Measurements from ENCODE around the gene POLN. TPM values are rescaled to one million over a fixed set of nuclear protein-coding genes. Genes with fewer than 3 reads are reported as not detected.

The POLN gene
- total RNA-seq, 2 experiments from 2014 or later: 2.1 to 2.3 TPM

DNA sequence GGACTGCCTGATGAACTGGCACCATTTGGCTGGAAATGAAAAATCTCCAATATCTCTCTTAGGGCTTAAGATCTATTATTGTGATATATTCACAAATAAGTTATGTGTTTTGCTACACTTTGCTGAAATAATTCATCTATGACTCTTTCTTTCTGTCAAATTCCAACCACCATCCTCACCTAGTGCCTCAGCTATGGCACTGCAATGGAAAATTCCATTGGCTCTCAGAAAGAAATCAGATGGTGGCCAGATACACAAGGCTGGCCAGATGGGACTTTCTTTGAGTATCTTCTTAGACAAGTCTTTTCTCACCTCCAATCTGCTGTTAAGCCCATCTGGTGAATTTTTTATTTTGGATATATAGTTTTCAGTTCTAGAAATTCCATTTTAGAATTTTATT lies 154.8 kb downstream of the POLN start:
- Histone ChIP-seq H3K9me3 (ENCODE audit: control insufficient read depth in 1 of 2, insufficient read depth in 1 of 2, low read length in 2 of 2) (peaks cover 5% of the 10 kb centered on the region in 2 experiments), H3K27me3 (ENCODE audit: control insufficient read depth in 1 of 2, insufficient read depth in 2 of 2, low read length in 2 of 2) (peaks cover 0 to 3% of the 10 kb centered on the region in 2 experiments), H3K36me3 (ENCODE audit: insufficient read depth, low read length) (no peaks in the 10 kb centered on the region), H3K4me3 (ENCODE audit: low read length) (no peak overlapping the region), H3K27ac (ENCODE audit: low read depth in 1 of 2, low read length in 2 of 2) (no peak overlapping the region), H3K4me1 (ENCODE audit: insufficient read depth, low read length) (no peaks in the 10 kb centered on the region)
- Mint-ChIP-seq H3K4me3 (no peak overlapping the region), H3K9me3 (no peaks in the 10 kb centered on the region), H3K4me1 (ENCODE audit: low read depth) (no peaks in the 10 kb centered on the region), H3K36me3 (ENCODE audit: low read depth) (no peaks in the 10 kb centered on the region), H3K27me3 (no peaks in the 10 kb centered on the region), H3K27ac (no peak overlapping the region)
- DNase-seq (no peak), ATAC-seq (ENCODE audit: poor library complexity) (no peak)
- POLR2A ChIA-PET: no interaction called here
- no peak for TF ChIP-seq CTCF (IDR thresholded peaks at IDR 0.05)
- CTCF ChIA-PET: no interaction called here
- intact Hi-C loops (cut with DNase I, micrococcal nuclease): no loop called here

- no peaks in the 10 kb centered on the region for H3K4me1 ChIP-seq (ENCODE audit: insufficient read depth, low read length)
- peaks cover 5% of the 10 kb centered on the region in 2 experiments for H3K9me3 ChIP-seq (ENCODE audit: control insufficient read depth in 1 of 2, insufficient read depth in 1 of 2, low read length in 2 of 2)
- CTCF ChIA-PET: no interaction called here
- Mint-ChIP-seq H3K4me3 (no peak overlapping the region), H3K27ac (no peak overlapping the region), H3K4me1 (ENCODE audit: low read depth) (no peaks in the 10 kb centered on the region), H3K27me3 (no peaks in the 10 kb centered on the region), H3K36me3 (ENCODE audit: low read depth) (no peaks in the 10 kb centered on the region), H3K9me3 (no peaks in the 10 kb centered on the region)
- no peak overlapping the region for H3K27ac ChIP-seq (ENCODE audit: low read depth in 1 of 2, low read length in 2 of 2)
- H3K4me3 ChIP-seq (ENCODE audit: low read length): no peak overlapping the region
- DNase-seq: no peak
- H3K27me3 ChIP-seq (ENCODE audit: control insufficient read depth in 1 of 2, insufficient read depth in 2 of 2, low read length in 2 of 2): peaks cover 0 to 3% of the 10 kb centered on the region in 2 experiments
- ATAC-seq (ENCODE audit: poor library complexity): no peak
- TF ChIP-seq CTCF (IDR thresholded peaks at IDR 0.05): no peak
- intact Hi-C loops (cut with DNase I, micrococcal nuclease): no loop called here
- H3K36me3 ChIP-seq (ENCODE audit: insufficient read depth, low read length): no peaks in the 10 kb centered on the region
- POLR2A ChIA-PET: interaction anchor here (0.6 kb wide), 1 partner anchor 77 kb away, joined by 3 read pairs; the partner anchor contains the start of gene NELFA
Observed at GRCh38 chr4:2085496-2085901, 156.4 kb downstream of the POLN start.

GRCh38 chr4:2084316-2084715 lies 157.6 kb downstream of the POLN start:
- H3K9me3 ChIP-seq (ENCODE audit: control insufficient read depth in 1 of 2, insufficient read depth in 1 of 2, low read length in 2 of 2): peaks cover 5% of the 10 kb centered on the region in 2 experiments
- no peak overlapping the region for H3K4me3 ChIP-seq (ENCODE audit: low read length)
- no peak for TF ChIP-seq CTCF (IDR thresholded peaks at IDR 0.05)
- Mint-ChIP-seq H3K27ac (no peak overlapping the region), H3K27me3 (no peaks in the 10 kb centered on the region), H3K36me3 (ENCODE audit: low read depth) (no peaks in the 10 kb centered on the region), H3K4me3 (no peak overlapping the region), H3K9me3 (no peaks in the 10 kb centered on the region), H3K4me1 (ENCODE audit: low read depth) (no peaks in the 10 kb centered on the region)
- POLR2A ChIA-PET: no interaction called here
- DNase-seq: no peak
- H3K36me3 ChIP-seq (ENCODE audit: insufficient read depth, low read length): no peaks in the 10 kb centered on the region
- H3K27me3 ChIP-seq (ENCODE audit: control insufficient read depth in 1 of 2, insufficient read depth in 2 of 2, low read length in 2 of 2): peaks cover 0 to 3% of the 10 kb centered on the region in 2 experiments
- ATAC-seq (ENCODE audit: poor library complexity): no peak
- no peak overlapping the region for H3K27ac ChIP-seq (ENCODE audit: low read depth in 1 of 2, low read length in 2 of 2)
- intact Hi-C loops (cut with DNase I, micrococcal nuclease): no loop called here
- CTCF ChIA-PET: no interaction called here
- no peaks in the 10 kb centered on the region for H3K4me1 ChIP-seq (ENCODE audit: insufficient read depth, low read length)
